B cell (primary cell): Measurements from ENCODE around the gene ERRFI1.

Experiments
- EZH2 ChIP-seq: IDR thresholded peaks from 2 replicates; pipeline ENCODE4 v1.6.1; 2012; ENCODE audit warnings: borderline replicate concordance, low read depth, mild to moderate bottlenecking, moderate library complexity, low read length; ENCODE audit not compliant: insufficient read depth, poor library complexity, severe bottlenecking
- TF ChIP-seq, protein P1 (sequence below): fragments of 200-600 bp; IDR thresholded peaks from one replicate; pipeline ENCODE4 v1.8.0; 2022; ENCODE audit warnings: antibody characterized with exemption, mild to moderate bottlenecking

GRCh38 chr1:8033322-8033721 is 7.2 kb upstream of the ERRFI1 start:
- TF ChIP-seq, protein P1, sequence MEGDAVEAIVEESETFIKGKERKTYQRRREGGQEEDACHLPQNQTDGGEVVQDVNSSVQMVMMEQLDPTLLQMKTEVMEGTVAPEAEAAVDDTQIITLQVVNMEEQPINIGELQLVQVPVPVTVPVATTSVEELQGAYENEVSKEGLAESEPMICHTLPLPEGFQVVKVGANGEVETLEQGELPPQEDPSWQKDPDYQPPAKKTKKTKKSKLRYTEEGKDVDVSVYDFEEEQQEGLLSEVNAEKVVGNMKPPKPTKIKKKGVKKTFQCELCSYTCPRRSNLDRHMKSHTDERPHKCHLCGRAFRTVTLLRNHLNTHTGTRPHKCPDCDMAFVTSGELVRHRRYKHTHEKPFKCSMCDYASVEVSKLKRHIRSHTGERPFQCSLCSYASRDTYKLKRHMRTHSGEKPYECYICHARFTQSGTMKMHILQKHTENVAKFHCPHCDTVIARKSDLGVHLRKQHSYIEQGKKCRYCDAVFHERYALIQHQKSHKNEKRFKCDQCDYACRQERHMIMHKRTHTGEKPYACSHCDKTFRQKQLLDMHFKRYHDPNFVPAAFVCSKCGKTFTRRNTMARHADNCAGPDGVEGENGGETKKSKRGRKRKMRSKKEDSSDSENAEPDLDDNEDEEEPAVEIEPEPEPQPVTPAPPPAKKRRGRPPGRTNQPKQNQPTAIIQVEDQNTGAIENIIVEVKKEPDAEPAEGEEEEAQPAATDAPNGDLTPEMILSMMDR, result no peak
- no peak for TF ChIP-seq EZH2
